HG03159 (cell line): ENCODE results near the gene PAFAH1B2.
"Not testable (repeated sequence)": the region's sequence is repeated elsewhere in the genome, so short reads cannot be mapped to it uniquely, and the experiment has no call there.

Source experiments
- ATAC-seq: cut with Tn5 transposase; IDR thresholded peaks from one replicate; pipeline ENCODE4 v1.9.1; 2021; ENCODE audit warnings: mild to moderate bottlenecking, moderate library complexity; ENCODE audit not compliant: unreplicated experiment

The PAFAH1B2 gene

GRCh38 chr11:117201658-117202305 is 57.7 kb downstream of the PAFAH1B2 start:
- no peak for ATAC-seq

GRCh38 chr11:117202386-117203068 is 58.4 kb downstream of the PAFAH1B2 start:
- ATAC-seq: no peak

- ATAC-seq: no peak
Observed at GRCh38 chr11:117203069-117203407, 59.0 kb downstream of the PAFAH1B2 start.

GRCh38 chr11:117204283-117205080 is 60.4 kb downstream of the PAFAH1B2 start:
- no peak for ATAC-seq

GRCh38 chr11:117205211-117205818 is 61.2 kb downstream of the PAFAH1B2 start:
- no peak for ATAC-seq

- not testable (repeated sequence) for ATAC-seq
Observed at GRCh38 chr11:117206111-117206510, 62.0 kb downstream of the PAFAH1B2 start.

GRCh38 chr11:117206859-117207258 is 62.8 kb downstream of the PAFAH1B2 start:
- not testable (repeated sequence) for ATAC-seq

- ATAC-seq: not testable (repeated sequence)
Observed at GRCh38 chr11:117207481-117207880, 63.4 kb downstream of the PAFAH1B2 start.

- not testable (repeated sequence) for ATAC-seq
Observed at GRCh38 chr11:117208710-117209109, 64.6 kb downstream of the PAFAH1B2 start.

- not testable (repeated sequence) for ATAC-seq
Observed at GRCh38 chr11:117209351-117210125, 65.5 kb downstream of the PAFAH1B2 start.

GRCh38 chr11:117210620-117211019 is 66.5 kb downstream of the PAFAH1B2 start:
- ATAC-seq: no peak

GRCh38 chr11:117212697-117213355 is 68.7 kb downstream of the PAFAH1B2 start:
- ATAC-seq: no peak

GRCh38 chr11:117214404-117215110 is 70.5 kb downstream of the PAFAH1B2 start:
- ATAC-seq: no peak

- no peak for ATAC-seq
Observed at GRCh38 chr11:117217141-117218084, 73.3 kb downstream of the PAFAH1B2 start.

GRCh38 chr11:117218133-117218915 is 74.2 kb downstream of the PAFAH1B2 start:
- no peak for ATAC-seq

- no peak for ATAC-seq
Observed at GRCh38 chr11:117219001-117219400, 74.9 kb downstream of the PAFAH1B2 start.

- no peak for ATAC-seq
Observed at GRCh38 chr11:117219455-117219854, 75.4 kb downstream of the PAFAH1B2 start.

- ATAC-seq: no peak
Observed at GRCh38 chr11:117219995-117220394, 75.9 kb downstream of the PAFAH1B2 start.
